Panc1 (cell line): ENCODE data around the gene CXCR3.

Source experiments
- POLR2AphosphoS5 ChIP-seq: IDR thresholded peaks from 2 replicates; pipeline ENCODE4 v1.6.1; 2012; ENCODE audit warnings: mild to moderate bottlenecking, low read depth, low read length, moderate library complexity
- TF ChIP-seq, protein P1 (sequence below): fragments of 450-650 bp; IDR thresholded peaks from 2 replicates; pipeline ENCODE4 v1.5.1; 2017; ENCODE audit warnings: mild to moderate bottlenecking

GRCh38 chrX:71573590-71573989, 44.7 kb downstream of the CXCR3 start:
- TF ChIP-seq, protein P1, sequence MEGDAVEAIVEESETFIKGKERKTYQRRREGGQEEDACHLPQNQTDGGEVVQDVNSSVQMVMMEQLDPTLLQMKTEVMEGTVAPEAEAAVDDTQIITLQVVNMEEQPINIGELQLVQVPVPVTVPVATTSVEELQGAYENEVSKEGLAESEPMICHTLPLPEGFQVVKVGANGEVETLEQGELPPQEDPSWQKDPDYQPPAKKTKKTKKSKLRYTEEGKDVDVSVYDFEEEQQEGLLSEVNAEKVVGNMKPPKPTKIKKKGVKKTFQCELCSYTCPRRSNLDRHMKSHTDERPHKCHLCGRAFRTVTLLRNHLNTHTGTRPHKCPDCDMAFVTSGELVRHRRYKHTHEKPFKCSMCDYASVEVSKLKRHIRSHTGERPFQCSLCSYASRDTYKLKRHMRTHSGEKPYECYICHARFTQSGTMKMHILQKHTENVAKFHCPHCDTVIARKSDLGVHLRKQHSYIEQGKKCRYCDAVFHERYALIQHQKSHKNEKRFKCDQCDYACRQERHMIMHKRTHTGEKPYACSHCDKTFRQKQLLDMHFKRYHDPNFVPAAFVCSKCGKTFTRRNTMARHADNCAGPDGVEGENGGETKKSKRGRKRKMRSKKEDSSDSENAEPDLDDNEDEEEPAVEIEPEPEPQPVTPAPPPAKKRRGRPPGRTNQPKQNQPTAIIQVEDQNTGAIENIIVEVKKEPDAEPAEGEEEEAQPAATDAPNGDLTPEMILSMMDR, result no peak
- TF ChIP-seq POLR2AphosphoS5, result no peak
